ENCODE results near the gene GALNT17.

The GALNT17 gene

GRCh38 chr7:71488308-71488707 is 356.4 kb downstream of the GALNT17 start:
- TF ChIP-seq RAD21 (IDR thresholded peaks at IDR 0.05; ENCODE audit: low read depth) = no peak
- TF ChIP-seq CREB1 (IDR thresholded peaks at IDR 0.05; ENCODE audit: low read depth) = no peak
- no peak for TF ChIP-seq CEBPB (IDR thresholded peaks at IDR 0.05)
- TF ChIP-seq FOXM1 (IDR thresholded peaks at IDR 0.05; ENCODE audit: borderline replicate concordance, low read depth) = no peak
- TF ChIP-seq TCF12 (IDR thresholded peaks at IDR 0.05; ENCODE audit: low read depth) = no peak
- TF ChIP-seq ZBTB7A (IDR thresholded peaks at IDR 0.05; ENCODE audit: low read depth) = no peak
- TF ChIP-seq TEAD4 (IDR thresholded peaks at IDR 0.05) = no peak
- TF ChIP-seq YY1 (IDR thresholded peaks at IDR 0.05; ENCODE audit: low read depth) = no peak
- no peak for TF ChIP-seq EP300 (IDR thresholded peaks at IDR 0.05; ENCODE audit: borderline replicate concordance)
- TF ChIP-seq, protein P1, sequence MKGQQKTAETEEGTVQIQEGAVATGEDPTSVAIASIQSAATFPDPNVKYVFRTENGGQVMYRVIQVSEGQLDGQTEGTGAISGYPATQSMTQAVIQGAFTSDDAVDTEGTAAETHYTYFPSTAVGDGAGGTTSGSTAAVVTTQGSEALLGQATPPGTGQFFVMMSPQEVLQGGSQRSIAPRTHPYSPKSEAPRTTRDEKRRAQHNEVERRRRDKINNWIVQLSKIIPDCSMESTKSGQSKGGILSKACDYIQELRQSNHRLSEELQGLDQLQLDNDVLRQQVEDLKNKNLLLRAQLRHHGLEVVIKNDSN (IDR thresholded peaks at IDR 0.05) = no peak
- no peak for TF ChIP-seq NFIC (IDR thresholded peaks at IDR 0.05)
- no peak for TF ChIP-seq REST (IDR thresholded peaks at IDR 0.05; ENCODE audit: low read depth)

DNA sequence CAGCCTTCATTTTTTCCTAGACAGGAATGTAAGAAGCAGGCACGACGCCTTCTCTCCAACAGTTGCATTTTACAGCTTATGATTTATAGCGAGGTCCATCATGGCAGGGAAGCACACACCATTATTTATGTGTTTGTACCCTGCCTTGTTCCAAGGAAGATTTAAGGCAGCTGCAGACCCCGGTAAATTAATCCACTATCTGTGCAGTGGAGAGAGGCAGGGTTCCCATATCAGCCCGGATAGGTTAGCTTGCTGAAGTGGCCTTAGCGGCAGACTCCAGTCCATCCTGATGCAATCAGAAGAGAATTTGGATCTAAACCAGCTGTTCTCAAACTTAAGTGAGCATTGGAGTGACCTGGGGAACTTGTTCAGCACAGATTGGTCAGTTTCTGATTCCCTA is 359.4 kb downstream of the GALNT17 start:
- TF ChIP-seq TAF1 (IDR thresholded peaks at IDR 0.05; ENCODE audit: low read depth) (no peak), ZBTB7A (IDR thresholded peaks at IDR 0.05; ENCODE audit: low read depth) (no peak), TCF12 (IDR thresholded peaks at IDR 0.05; ENCODE audit: low read depth) (no peak), CREB1 (IDR thresholded peaks at IDR 0.05; ENCODE audit: low read depth) (no peak), FOXM1 (IDR thresholded peaks at IDR 0.05; ENCODE audit: borderline replicate concordance, low read depth) (no peak), YY1 (IDR thresholded peaks at IDR 0.05; ENCODE audit: low read depth) (no peak), CEBPB (IDR thresholded peaks at IDR 0.05) (no peak), NFIC (IDR thresholded peaks at IDR 0.05) (no peak), EP300 (IDR thresholded peaks at IDR 0.05; ENCODE audit: borderline replicate concordance) (no peak), REST (IDR thresholded peaks at IDR 0.05; ENCODE audit: low read depth) (no peak), TEAD4 (IDR thresholded peaks at IDR 0.05) (no peak), RAD21 (IDR thresholded peaks at IDR 0.05; ENCODE audit: low read depth) (no peak), EGR1 (IDR thresholded peaks at IDR 0.05) (no peak), MAX (IDR thresholded peaks at IDR 0.05) (no peak)
- TF ChIP-seq, protein P1 (IDR thresholded peaks at IDR 0.05) = no peak

- TF ChIP-seq YY1 (IDR thresholded peaks at IDR 0.05; ENCODE audit: low read depth) = no peak
- TF ChIP-seq TAF1 (IDR thresholded peaks at IDR 0.05; ENCODE audit: low read depth) = no peak
- TF ChIP-seq EGR1 (IDR thresholded peaks at IDR 0.05) = no peak
- no peak for TF ChIP-seq CEBPB (IDR thresholded peaks at IDR 0.05)
- no peak for TF ChIP-seq EP300 (IDR thresholded peaks at IDR 0.05; ENCODE audit: borderline replicate concordance)
- no peak for TF ChIP-seq RAD21 (IDR thresholded peaks at IDR 0.05; ENCODE audit: low read depth)
- TF ChIP-seq TCF12 (IDR thresholded peaks at IDR 0.05; ENCODE audit: low read depth) = no peak
- no peak for TF ChIP-seq NFIC (IDR thresholded peaks at IDR 0.05)
- TF ChIP-seq CREB1 (IDR thresholded peaks at IDR 0.05; ENCODE audit: low read depth) = no peak
- TF ChIP-seq ZBTB7A (IDR thresholded peaks at IDR 0.05; ENCODE audit: low read depth) = no peak
- TF ChIP-seq, protein P1 (IDR thresholded peaks at IDR 0.05) = no peak
- TF ChIP-seq TEAD4 (IDR thresholded peaks at IDR 0.05) = no peak
- TF ChIP-seq MAX (IDR thresholded peaks at IDR 0.05) = no peak
Measured at GRCh38 chr7:71495828-71496227, 363.9 kb downstream of the GALNT17 start.

- TF ChIP-seq TAF1 (IDR thresholded peaks at IDR 0.05; ENCODE audit: low read depth) (no peak), EGR1 (IDR thresholded peaks at IDR 0.05) (no peak), MAX (IDR thresholded peaks at IDR 0.05) (no peak), REST (IDR thresholded peaks at IDR 0.05; ENCODE audit: low read depth) (no peak), FOXM1 (IDR thresholded peaks at IDR 0.05; ENCODE audit: borderline replicate concordance, low read depth) (no peak), RAD21 (IDR thresholded peaks at IDR 0.05; ENCODE audit: low read depth) (no peak), EP300 (IDR thresholded peaks at IDR 0.05; ENCODE audit: borderline replicate concordance) (no peak), NFIC (IDR thresholded peaks at IDR 0.05) (no peak), TEAD4 (IDR thresholded peaks at IDR 0.05) (no peak), ZBTB7A (IDR thresholded peaks at IDR 0.05; ENCODE audit: low read depth) (no peak), TCF12 (IDR thresholded peaks at IDR 0.05; ENCODE audit: low read depth) (no peak), CREB1 (IDR thresholded peaks at IDR 0.05; ENCODE audit: low read depth) (no peak), CEBPB (IDR thresholded peaks at IDR 0.05) (no peak), YY1 (IDR thresholded peaks at IDR 0.05; ENCODE audit: low read depth) (no peak)
Measured at GRCh38 chr7:71497256-71497946, 365.5 kb downstream of the GALNT17 start.
